ENCODE measurements around the gene CAMK2N1.
"Not testable (repeated sequence)": the region's sequence is repeated elsewhere in the genome, so short reads cannot be mapped to it uniquely, and the experiment has no call there.

Gene CAMK2N1

GRCh38 chr1:20485527-20486456, at the start of gene CAMK2N1:
Gene CAMK2N1, minus strand, starts transcription at chr1:20486210. Its CDS starts 831 bp downstream, at chr1:20485379.
- DNase-seq, result peak; percentile 69

- DNase-seq, result no peak
Measured at GRCh38 chr1:20534659-20535417, 48.8 kb upstream of the CAMK2N1 start.

- no peak for DNase-seq
Measured at GRCh38 chr1:20533635-20534034, 47.6 kb upstream of the CAMK2N1 start.

GRCh38 chr1:20530901-20531300, 44.9 kb upstream of the CAMK2N1 start:
- no peak for DNase-seq

DNA sequence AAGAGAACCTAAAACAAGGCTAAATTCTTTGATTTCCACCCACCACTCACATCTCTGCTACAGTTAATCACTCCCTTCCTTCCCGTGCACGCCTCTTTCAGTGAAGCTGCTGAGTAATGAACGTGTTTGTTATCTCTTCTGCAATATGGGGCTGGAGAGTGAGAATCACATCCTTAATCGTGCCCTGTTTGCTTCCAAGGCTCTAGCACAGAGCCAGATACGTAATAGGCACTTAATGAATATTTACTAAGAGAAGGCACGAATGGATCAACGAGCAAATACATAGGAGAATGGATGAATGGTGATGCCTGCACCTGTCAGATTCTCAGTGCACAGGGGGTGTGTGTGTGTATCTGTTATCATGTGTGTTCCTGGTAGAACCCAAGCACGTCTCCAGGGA, 44.3 kb upstream of the CAMK2N1 start:
- no peak for DNase-seq

- no peak for DNase-seq
Measured at GRCh38 chr1:20528221-20528620, 42.2 kb upstream of the CAMK2N1 start.

GRCh38 chr1:20526267-20526666, 40.3 kb upstream of the CAMK2N1 start:
- no peak for DNase-seq

- DNase-seq, result peak; percentile 72
Measured at GRCh38 chr1:20521960-20522861, 36.2 kb upstream of the CAMK2N1 start.

DNA sequence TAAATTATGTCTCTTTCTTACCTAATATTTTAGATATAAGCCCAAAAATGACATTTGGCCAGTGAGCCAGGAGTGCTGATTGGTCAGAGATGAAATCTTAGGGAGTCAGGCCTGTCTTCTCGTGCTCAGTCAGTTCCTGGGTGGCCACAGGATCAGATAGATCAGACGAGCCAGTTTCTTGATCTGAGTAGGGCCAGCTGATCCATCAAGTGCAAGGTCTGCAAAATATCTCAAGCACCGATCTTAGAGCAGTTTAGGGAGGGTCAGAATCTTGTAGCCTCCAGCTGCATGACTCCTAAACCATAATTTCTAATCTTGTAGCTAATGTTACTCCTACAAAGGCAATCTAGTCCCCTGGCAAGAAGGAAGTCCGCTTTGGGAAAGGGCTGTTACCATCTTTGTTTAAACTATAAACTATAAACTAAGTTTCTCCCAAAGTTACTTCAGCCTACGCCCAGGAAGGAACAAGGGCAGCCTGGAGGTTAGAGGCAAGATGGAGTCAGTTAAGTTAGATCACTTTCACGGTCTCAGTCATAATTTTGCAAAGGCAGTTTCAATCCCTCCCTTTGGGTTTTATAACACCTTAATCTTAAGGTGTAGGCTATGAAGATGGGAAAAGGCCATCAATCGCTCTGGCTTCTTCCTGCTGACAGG, 33.7 kb upstream of the CAMK2N1 start:
- DNase-seq, result not testable (repeated sequence)

- DNase-seq, result no peak
Measured at GRCh38 chr1:20511518-20512428, 25.8 kb upstream of the CAMK2N1 start.

- DNase-seq, result no peak
Measured at GRCh38 chr1:20508411-20508771, 22.4 kb upstream of the CAMK2N1 start.

GRCh38 chr1:20507564-20508410, 21.8 kb upstream of the CAMK2N1 start, which contains the start of gene MUL1:
Gene MUL1, minus strand, starts transcription at chr1:20508151. Its CDS starts 127 bp downstream, at chr1:20508024.
- peak; percentile 93 for DNase-seq

- DNase-seq, result no peak
Measured at GRCh38 chr1:20507248-20507563, 21.2 kb upstream of the CAMK2N1 start.

GRCh38 chr1:20505488-20505887, 19.5 kb upstream of the CAMK2N1 start:
- no peak for DNase-seq

GRCh38 chr1:20500716-20501115, 14.7 kb upstream of the CAMK2N1 start:
- DNase-seq, result no peak

GRCh38 chr1:20499718-20500117, 13.7 kb upstream of the CAMK2N1 start:
- no peak for DNase-seq

DNA sequence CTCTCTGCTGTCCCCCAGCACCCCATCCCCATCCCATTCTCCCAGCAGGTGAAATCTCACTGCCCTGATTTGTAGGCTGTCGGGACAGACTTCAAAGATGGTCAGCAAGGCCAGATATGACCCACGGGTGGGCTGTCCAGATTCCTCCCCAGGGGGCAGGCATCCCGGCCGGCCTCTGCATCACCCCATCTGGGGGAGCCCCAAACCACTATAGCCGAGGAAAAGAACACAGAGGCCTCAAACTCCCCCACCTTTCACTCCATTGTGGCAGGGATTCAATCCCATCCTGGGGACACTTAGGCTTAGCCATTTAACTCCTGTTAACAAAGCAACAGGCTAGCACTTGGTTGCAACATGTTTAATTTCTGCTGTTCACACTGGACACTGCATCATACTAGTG, 13.1 kb upstream of the CAMK2N1 start:
- no peak for DNase-seq

DNA sequence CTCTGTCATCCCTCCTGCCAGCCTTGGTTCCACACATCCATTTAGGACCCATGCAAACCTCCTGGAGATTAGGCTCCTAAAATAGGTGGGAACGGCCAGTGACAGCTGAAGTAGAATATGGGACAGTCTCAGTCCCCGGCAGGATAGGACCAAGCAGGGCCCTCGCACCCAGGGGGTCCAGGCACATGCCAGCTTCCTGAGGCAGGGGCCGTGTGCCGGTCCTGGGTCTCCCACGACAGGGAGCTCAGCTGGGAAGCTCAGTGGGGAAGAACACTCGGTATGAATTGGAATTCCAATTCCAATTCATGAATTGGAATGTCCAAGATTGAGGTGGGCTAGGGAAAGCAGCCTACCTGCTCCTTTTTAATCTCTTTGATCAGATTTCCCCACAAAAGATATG, 12.1 kb upstream of the CAMK2N1 start:
- no peak for DNase-seq

- DNase-seq, result no peak
Measured at GRCh38 chr1:20497506-20497905, 11.5 kb upstream of the CAMK2N1 start.

DNA sequence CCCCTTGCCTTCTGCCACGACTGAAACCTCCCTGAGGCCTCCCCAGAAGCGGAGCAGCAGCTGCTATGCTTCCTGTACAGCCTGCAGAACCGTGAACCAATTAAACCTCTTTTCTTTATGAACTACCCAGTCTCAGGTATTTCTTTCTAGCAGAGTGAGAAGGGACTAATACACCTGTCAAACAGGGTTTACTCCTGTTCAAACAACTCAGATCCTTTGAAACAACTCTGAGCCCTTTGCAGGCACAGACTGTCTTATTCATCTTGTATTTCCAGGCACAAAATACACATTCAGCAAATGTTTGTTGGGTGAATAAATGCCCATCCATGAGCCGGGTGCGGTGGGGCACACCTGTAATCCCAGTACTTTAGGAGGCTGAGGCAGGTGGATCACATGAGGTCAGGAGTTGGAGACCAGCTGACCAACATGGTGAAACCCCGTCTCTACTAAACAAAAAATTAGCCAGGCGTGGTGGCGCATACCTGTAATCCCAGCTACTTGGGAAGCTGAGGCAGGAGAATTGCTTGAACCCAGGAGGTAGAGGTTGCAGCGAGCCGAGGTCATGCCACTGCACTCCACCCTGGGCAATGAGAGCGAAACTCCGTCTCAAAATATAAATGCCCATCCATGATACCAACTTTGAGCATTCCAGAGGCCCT, 10.8 kb upstream of the CAMK2N1 start:
- DNase-seq, result not testable (repeated sequence)
